ENCODE results near the gene WSCD1.

DNA sequence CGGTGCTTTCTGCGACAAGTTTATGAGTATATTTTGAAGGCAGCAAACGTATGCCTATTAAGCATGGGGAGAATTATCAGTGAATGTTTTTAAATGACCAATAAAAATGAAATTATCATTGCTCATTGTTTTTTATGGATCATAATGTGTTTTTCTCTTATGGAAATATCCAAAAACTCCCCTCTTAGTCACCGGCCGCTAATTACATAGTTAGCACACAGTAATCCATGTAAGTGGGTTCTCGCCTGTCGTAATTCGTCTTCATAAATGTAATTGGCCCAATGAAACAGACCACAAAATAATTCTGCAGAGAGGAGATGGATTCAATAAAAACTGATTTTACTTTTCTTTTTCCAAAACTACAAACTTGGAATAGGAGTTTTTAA, 69.3 kb downstream of the WSCD1 start:
- TF ChIP-seq, protein P1, sequence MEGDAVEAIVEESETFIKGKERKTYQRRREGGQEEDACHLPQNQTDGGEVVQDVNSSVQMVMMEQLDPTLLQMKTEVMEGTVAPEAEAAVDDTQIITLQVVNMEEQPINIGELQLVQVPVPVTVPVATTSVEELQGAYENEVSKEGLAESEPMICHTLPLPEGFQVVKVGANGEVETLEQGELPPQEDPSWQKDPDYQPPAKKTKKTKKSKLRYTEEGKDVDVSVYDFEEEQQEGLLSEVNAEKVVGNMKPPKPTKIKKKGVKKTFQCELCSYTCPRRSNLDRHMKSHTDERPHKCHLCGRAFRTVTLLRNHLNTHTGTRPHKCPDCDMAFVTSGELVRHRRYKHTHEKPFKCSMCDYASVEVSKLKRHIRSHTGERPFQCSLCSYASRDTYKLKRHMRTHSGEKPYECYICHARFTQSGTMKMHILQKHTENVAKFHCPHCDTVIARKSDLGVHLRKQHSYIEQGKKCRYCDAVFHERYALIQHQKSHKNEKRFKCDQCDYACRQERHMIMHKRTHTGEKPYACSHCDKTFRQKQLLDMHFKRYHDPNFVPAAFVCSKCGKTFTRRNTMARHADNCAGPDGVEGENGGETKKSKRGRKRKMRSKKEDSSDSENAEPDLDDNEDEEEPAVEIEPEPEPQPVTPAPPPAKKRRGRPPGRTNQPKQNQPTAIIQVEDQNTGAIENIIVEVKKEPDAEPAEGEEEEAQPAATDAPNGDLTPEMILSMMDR (IDR thresholded peaks at IDR 0.05), result no peak
- no peak for TF ChIP-seq POLR2A (IDR thresholded peaks at IDR 0.05)
- no peak for TF ChIP-seq EP300 (IDR thresholded peaks at IDR 0.05)
